GM10266 (cell line): ENCODE measurements around the gene RBM3.

Experiments
- DNase-seq: peaks from one replicate; pipeline ENCODE4 v3.0.0; 2012; ENCODE audit errors: extremely low spot score
- TF ChIP-seq, protein P1 (sequence below): IDR thresholded peaks from 2 replicates; pipeline ENCODE4 v1.5.1; 2012; ENCODE audit warnings: mild to moderate bottlenecking, low read depth; ENCODE audit not compliant: control insufficient read depth, insufficient read depth; ENCODE audit errors: missing control alignments

The RBM3 gene

DNA sequence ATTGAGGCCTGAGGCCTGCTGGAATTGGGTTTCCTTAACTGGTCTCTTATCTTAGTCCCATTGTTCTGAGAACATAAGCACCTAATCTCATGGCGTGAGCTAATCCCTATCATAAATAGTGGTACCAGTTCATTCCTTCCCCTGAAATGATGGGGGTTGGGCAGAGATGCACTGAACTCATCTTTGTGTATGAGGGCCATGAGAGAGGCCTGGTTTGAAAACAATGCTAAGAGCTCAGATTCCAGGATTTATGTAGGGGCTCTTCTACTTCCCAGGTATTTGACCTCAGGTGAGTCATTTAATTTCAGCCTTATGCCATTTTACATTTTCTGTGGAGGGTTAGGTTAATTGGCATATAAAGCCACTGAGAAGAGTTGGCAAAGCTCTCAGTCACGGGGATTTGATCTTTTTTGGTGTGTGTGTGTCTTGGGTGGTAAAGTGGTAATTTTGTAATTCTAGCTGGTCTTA, 4.4 kb downstream of the RBM3 start:
- no peak for DNase-seq
- TF ChIP-seq, protein P1, sequence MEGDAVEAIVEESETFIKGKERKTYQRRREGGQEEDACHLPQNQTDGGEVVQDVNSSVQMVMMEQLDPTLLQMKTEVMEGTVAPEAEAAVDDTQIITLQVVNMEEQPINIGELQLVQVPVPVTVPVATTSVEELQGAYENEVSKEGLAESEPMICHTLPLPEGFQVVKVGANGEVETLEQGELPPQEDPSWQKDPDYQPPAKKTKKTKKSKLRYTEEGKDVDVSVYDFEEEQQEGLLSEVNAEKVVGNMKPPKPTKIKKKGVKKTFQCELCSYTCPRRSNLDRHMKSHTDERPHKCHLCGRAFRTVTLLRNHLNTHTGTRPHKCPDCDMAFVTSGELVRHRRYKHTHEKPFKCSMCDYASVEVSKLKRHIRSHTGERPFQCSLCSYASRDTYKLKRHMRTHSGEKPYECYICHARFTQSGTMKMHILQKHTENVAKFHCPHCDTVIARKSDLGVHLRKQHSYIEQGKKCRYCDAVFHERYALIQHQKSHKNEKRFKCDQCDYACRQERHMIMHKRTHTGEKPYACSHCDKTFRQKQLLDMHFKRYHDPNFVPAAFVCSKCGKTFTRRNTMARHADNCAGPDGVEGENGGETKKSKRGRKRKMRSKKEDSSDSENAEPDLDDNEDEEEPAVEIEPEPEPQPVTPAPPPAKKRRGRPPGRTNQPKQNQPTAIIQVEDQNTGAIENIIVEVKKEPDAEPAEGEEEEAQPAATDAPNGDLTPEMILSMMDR: no peak

- TF ChIP-seq, protein P1: no peak
- no peak for DNase-seq
These were observed 5.0 kb downstream of the RBM3 start for GRCh38 chrX:48579259-48579658.

DNA sequence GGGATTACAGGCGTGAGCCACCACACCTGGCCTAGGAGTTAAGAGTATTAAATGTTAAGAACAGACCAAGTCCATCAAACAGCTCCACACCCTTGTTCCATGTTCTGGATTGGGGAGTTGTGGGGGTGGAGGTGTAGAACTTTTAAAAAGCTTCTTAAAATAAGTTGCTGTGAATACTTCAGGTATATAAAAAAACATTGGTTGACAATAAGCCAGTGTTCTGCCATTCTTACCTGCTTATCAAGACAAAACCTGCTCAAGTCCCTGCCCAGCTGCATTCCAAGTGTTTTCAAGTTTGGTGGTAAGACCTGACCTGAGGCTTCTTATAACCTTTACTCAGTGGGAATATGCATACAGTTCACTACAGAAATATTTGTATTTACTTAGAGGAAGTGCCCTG, 6.4 kb downstream of the RBM3 start:
- DNase-seq: no peak
- TF ChIP-seq, protein P1: no peak

- no peak for DNase-seq
- TF ChIP-seq, protein P1: no peak
These were observed 10.4 kb downstream of the RBM3 start for GRCh38 chrX:48584698-48585097.

DNA sequence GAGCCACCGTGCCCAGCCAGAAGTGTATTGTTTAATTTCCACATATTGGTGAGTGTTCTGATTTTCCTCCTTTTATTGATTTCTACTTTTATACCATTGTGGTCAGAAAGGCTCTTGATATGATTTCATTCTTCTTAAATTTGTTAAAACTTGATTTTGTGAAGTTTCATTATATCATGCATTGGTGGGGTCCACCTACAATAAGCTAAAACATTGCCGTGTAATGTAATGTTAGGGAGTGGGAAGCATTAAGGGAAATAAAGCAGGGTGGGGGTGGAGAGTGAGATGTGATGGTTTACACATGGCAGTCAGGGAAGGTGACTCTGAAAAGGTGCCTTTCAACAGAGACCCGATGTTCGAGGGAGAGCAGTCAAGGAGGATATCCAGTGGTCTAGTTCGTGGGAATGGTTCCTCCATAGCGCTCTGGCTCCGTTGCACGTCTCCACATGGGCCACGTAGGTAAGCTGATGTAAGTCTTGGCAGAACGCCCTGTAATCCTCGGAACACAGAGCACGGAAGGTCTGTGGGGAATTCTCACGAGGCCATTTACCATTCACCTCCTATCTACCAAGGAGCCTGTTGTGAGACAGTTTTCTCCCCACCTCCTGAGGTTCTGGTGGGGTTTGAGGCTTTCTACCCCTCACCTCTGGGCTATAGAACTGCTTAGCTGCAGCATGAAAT, 15.3 kb downstream of the RBM3 start:
- DNase-seq: no peak
- TF ChIP-seq, protein P1: no peak

DNA sequence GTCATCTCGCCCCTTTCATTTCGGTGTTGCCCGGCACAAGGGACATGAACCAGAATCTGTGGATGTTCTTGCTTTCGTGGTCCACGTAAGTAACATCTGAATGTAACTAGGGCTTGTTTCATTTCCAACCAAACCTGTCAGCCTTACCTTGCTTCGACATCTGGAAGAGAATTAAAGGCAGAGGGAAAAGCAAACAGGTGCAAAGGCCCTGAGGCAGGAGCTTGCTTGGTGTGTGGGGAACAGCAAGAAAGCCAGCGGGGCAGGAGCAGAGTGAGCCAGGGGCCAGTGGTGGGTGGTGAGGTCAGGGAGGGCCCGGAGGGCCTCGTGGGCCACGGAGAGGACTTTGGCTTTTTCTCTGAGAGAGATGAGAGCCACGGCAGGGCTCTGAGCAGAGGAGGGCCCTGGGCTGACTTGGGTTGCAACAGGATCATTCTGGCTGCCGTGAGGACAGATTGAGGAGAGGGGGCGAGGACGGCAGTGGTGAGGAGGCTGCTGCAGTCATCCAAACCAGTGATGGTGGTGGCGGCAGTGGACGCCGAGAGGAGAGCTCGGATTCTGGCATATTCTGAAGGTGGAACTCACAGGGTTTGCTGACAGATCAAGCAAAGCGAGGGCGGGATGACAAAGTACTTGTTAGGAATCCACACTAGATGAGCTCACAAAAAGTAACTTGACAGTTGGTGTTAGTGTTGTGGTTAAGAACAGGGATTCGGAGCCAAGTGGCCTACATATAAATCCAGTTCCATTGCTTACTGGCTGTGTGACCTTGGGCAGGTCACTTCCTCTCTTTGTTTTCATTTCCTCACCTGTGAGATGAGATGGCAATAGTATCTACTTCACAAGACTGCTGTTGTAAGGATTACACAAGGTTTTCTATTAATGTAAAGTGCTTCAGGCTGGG, 16.2 kb downstream of the RBM3 start:
- TF ChIP-seq, protein P1: no peak
- no peak for DNase-seq
